HL-60 (cell line): ENCODE measurements around the gene TRAPPC3L.

Source experiments
- POLR2AphosphoS5 ChIP-seq: IDR thresholded peaks from 2 replicates; pipeline ENCODE4 v1.6.1; 2012; ENCODE audit warnings: low read depth
- REST ChIP-seq: IDR thresholded peaks from 2 replicates; pipeline ENCODE4 v1.6.1; 2012; ENCODE audit warnings: low read depth; ENCODE audit not compliant: insufficient replicate concordance
- SPI1 ChIP-seq: IDR thresholded peaks from 2 replicates; pipeline ENCODE4 v1.6.1; 2012; ENCODE audit warnings: low read depth, mild to moderate bottlenecking, borderline replicate concordance
- TF ChIP-seq, protein P1 (sequence below): IDR thresholded peaks from one replicate; pipeline ENCODE4 v1.5.1; 2011; ENCODE audit warnings: low read length, control low read depth, inconsistent platforms; ENCODE audit not compliant: insufficient read depth

- TF ChIP-seq, protein P1, sequence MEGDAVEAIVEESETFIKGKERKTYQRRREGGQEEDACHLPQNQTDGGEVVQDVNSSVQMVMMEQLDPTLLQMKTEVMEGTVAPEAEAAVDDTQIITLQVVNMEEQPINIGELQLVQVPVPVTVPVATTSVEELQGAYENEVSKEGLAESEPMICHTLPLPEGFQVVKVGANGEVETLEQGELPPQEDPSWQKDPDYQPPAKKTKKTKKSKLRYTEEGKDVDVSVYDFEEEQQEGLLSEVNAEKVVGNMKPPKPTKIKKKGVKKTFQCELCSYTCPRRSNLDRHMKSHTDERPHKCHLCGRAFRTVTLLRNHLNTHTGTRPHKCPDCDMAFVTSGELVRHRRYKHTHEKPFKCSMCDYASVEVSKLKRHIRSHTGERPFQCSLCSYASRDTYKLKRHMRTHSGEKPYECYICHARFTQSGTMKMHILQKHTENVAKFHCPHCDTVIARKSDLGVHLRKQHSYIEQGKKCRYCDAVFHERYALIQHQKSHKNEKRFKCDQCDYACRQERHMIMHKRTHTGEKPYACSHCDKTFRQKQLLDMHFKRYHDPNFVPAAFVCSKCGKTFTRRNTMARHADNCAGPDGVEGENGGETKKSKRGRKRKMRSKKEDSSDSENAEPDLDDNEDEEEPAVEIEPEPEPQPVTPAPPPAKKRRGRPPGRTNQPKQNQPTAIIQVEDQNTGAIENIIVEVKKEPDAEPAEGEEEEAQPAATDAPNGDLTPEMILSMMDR = no peak
- TF ChIP-seq SPI1 (no peak), POLR2AphosphoS5 (no peak), REST (no peak)
These were observed 21.2 kb downstream of the TRAPPC3L start for GRCh38 chr6:116524236-116524635.
